NCI-H82 treated with DMSO at 0.1 percent for 48 hours (cell line): ENCODE measurements around the gene RNF212.

Experiments
- DNase-seq: peaks from one replicate; lab custom pipeline; 2025; ENCODE audit not compliant: unreplicated experiment; lab: John Stamatoyannopoulos, UW

Gene RNF212

DNA sequence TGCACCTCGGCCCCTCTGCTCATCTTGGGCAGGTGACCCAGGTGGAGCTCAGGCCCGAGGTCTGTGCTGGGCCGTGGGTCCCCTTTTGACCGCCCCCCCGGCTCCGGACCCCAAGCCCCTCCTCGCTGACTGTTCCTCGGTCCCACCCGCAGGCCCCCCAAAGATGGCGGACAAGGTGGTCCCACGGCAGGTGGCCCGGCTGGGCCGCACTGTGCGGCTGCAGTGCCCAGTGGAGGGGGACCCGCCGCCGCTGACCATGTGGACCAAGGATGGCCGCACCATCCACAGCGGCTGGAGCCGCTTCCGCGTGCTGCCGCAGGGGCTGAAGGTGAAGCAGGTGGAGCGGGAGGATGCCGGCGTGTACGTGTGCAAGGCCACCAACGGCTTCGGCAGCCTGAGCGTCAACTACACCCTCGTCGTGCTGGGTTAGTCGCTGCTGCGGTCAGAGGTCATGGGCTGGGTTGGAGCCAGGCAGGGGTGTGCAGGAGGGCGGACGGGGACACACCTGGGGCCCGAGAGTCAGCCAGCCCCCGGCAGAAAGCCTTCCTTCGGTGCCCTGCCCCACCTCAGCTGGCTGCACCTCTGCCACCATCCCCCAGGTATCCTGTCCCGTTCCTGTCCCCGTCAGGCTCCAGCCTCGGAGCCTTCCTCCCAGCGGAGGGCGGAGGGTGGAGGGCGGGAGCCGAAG, 91.2 kb downstream of the RNF212 start:
- no peak for DNase-seq
